Calu3 (cell line): ENCODE measurements around the gene SPATS2. TPM values are rescaled to one million over a fixed set of nuclear protein-coding genes. Genes with fewer than 3 reads are reported as not detected.
A peak's percentile ranks its signal among the peaks of the same experiment; 100 is the strongest.

Source experiments
- BruUV-seq: library from RNA; stranded (reverse); fragments of 400-500 nt; replicated peaks from 2 replicates; lab custom pipeline; 2021; lab: Mats Ljungman, UMichigan
- CTCF ChIA-PET: fragments of 300-600 bp; sonication (Branson Sonifier 250); formaldehyde crosslinking; loops from one replicate; lab custom pipeline; 2022; ENCODE audit warnings: antibody characterized with exemption; lab: Charles Lee
- DNase-seq: peaks from one replicate; pipeline ENCODE4 v3.0.0; 2022
- H3K27ac Mint-ChIP-seq: one replicate; pipeline ENCODE4 v1.8.0; 2022; ENCODE audit warnings: mixed read lengths; ENCODE audit not compliant: unreplicated experiment
- H3K27me3 Mint-ChIP-seq: one replicate; pipeline ENCODE4 v1.8.0; 2022; ENCODE audit warnings: mixed read lengths; ENCODE audit not compliant: unreplicated experiment
- H3K36me3 Mint-ChIP-seq: one replicate; pipeline ENCODE4 v1.8.0; 2022; ENCODE audit warnings: mild to moderate bottlenecking, moderate library complexity, mixed read lengths; ENCODE audit not compliant: insufficient read depth, unreplicated experiment
- H3K4me1 Mint-ChIP-seq: one replicate; pipeline ENCODE4 v1.8.0; 2022; ENCODE audit warnings: mild to moderate bottlenecking, low read depth, mixed read lengths; ENCODE audit not compliant: unreplicated experiment
- H3K4me3 Mint-ChIP-seq: one replicate; pipeline ENCODE4 v1.8.0; 2022; ENCODE audit warnings: mild to moderate bottlenecking, low read depth, moderate library complexity, mixed read lengths; ENCODE audit not compliant: unreplicated experiment
- H3K9me3 Mint-ChIP-seq: one replicate; pipeline ENCODE4 v1.8.0; 2022; ENCODE audit warnings: low read depth, mixed read lengths; ENCODE audit not compliant: unreplicated experiment
- CTCF ChIP-seq: fragments of 200-600 bp; IDR thresholded peaks from one replicate; pipeline ENCODE4 v1.8.0; 2022; ENCODE audit warnings: antibody characterized with exemption; ENCODE audit not compliant: unreplicated experiment
- intact Hi-C: fragments of 100-400 bp; cut with micrococcal nuclease; formaldehyde crosslinking; loops from one replicate; pipeline ENCODE4 v1.10.0; 2022; ENCODE audit not compliant: unreplicated experiment
- total RNA-seq: library from RNA; stranded (reverse); gene quantifications from 2 replicates; pipeline ENCODE4 v1.2.3, GENCODE V29; 2022

Gene SPATS2
- total RNA-seq, 1 experiment from 2014 or later, result 23.2 TPM

- TF ChIP-seq CTCF, result no peak
- no peaks in the 10 kb centered on the region for H3K27me3 Mint-ChIP-seq
- CTCF ChIA-PET, result no interaction called here
- H3K36me3 Mint-ChIP-seq, result peaks cover 40% of the 10 kb centered on the region
- no peak overlapping the region for H3K27ac Mint-ChIP-seq
- H3K9me3 Mint-ChIP-seq, result no peaks in the 10 kb centered on the region
- no TSS peak for BruUV-seq
- no peak overlapping the region for H3K4me3 Mint-ChIP-seq
- intact Hi-C loops, result no loop called here
- no peak for DNase-seq
- H3K4me1 Mint-ChIP-seq, result no peaks in the 10 kb centered on the region
These were observed 38.4 kb upstream of the SPATS2 start for GRCh38 chr12:49328816-49329215.

- DNase-seq, result no peak
- intact Hi-C loops, result no loop called here
- H3K4me1 Mint-ChIP-seq, result no peaks in the 10 kb centered on the region
- no peaks in the 10 kb centered on the region for H3K27me3 Mint-ChIP-seq
- CTCF ChIA-PET, result interaction anchor here (0.6 kb wide), 1 partner anchor 163 kb away, joined by 4 read pairs; no protein-coding TSS in a partner anchor
- H3K9me3 Mint-ChIP-seq, result no peaks in the 10 kb centered on the region
- H3K27ac Mint-ChIP-seq, result no peak overlapping the region
- H3K4me3 Mint-ChIP-seq, result no peak overlapping the region
- no TSS peak for BruUV-seq
- TF ChIP-seq CTCF, result no peak
- H3K36me3 Mint-ChIP-seq, result peaks cover 38% of the 10 kb centered on the region
These were observed 37.1 kb upstream of the SPATS2 start for GRCh38 chr12:49330032-49330619.

GRCh38 chr12:49330631-49331379 is 36.5 kb upstream of the SPATS2 start:
- no peaks in the 10 kb centered on the region for H3K27me3 Mint-ChIP-seq
- H3K27ac Mint-ChIP-seq, result no peak overlapping the region
- H3K9me3 Mint-ChIP-seq, result no peaks in the 10 kb centered on the region
- peaks cover 31% of the 10 kb centered on the region for H3K36me3 Mint-ChIP-seq
- no peaks in the 10 kb centered on the region for H3K4me1 Mint-ChIP-seq
- no peak for DNase-seq
- H3K4me3 Mint-ChIP-seq, result no peak overlapping the region
- BruUV-seq, result no TSS peak
- TF ChIP-seq CTCF, result no peak
- intact Hi-C loops, result no loop called here
- CTCF ChIA-PET, result interaction anchor here (0.8 to 1.7 kb wide), 8 partner anchors 8 to 250 kb away, joined by 3 to 19 read pairs (median 12); partner anchors contain the start of genes DNAJC22 and TROAP

DNA sequence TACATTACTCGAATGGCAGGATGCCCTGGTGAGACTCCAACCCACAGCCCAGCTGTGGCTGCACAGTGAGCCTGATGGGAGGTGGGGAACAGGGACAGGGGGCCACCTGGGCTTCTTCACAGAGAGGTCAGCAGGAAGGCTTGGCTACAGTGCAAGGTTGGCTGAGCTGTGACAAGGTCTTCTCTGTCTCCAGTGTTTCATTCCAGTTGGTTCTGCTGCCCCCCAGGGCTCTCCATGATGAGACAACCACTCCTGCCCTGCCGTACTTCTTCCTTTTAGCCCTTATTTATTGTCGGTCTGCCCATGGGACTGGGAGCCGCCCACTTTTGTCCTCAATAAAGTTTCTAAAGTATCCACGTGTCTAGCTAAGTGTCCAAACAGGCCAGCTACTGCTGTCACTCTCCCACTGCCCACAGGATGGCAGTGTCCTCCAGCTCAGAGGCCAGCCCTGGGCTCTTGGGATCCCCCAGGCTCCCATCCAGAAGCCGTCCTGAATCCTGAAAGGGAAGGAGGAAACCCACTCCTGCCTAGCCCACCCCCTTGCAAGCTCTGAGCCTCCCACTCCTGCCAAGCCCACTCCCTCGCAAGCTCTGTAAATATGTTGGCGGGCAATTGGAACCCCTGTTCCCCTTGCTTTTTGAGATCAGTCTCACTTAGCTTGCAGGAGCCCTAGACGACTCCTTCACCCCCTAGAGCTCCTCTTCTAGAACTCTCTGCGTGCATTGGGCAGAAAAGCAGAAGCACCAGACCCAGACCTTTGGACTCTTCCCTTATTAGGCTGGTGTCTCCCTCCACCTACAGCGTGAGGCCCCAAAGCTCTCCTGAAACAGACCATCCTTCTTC is 35.7 kb upstream of the SPATS2 start:
- Mint-ChIP-seq H3K4me1 (no peaks in the 10 kb centered on the region), H3K27me3 (no peaks in the 10 kb centered on the region), H3K36me3 (peaks cover 28% of the 10 kb centered on the region), H3K4me3 (no peak overlapping the region), H3K9me3 (no peaks in the 10 kb centered on the region), H3K27ac (no peak overlapping the region)
- peak; percentile 46 for DNase-seq
- CTCF ChIA-PET, result interaction anchor here (0.8 to 1.7 kb wide), 9 partner anchors 9 to 249 kb away, joined by 3 to 19 read pairs (median 11); partner anchors contain the start of genes DNAJC22 and TROAP
- BruUV-seq, result no TSS peak
- TF ChIP-seq CTCF, result peak; percentile 27
- intact Hi-C loops, result no loop called here
